Glutamatergic neuron (in vitro differentiated cells): ENCODE measurements around the gene FPGS. TPM values are rescaled to one million over a fixed set of nuclear protein-coding genes. Genes with fewer than 3 reads are reported as not detected.

Experiments
- DNase-seq: peaks from one replicate; pipeline ENCODE4 v3.0.0; 2022
- H3K27ac Mint-ChIP-seq: one replicate; pipeline ENCODE4 v1.8.0; 2020; ENCODE audit warnings: mild to moderate bottlenecking, mixed read lengths, inconsistent platforms; ENCODE audit not compliant: unreplicated experiment
- H3K27me3 Mint-ChIP-seq: one replicate; pipeline ENCODE4 v1.8.0; 2020; ENCODE audit warnings: mild to moderate bottlenecking, moderate library complexity, mixed read lengths, inconsistent platforms; ENCODE audit not compliant: unreplicated experiment
- H3K36me3 Mint-ChIP-seq: one replicate; pipeline ENCODE4 v1.8.0; 2020; ENCODE audit warnings: mild to moderate bottlenecking, mixed read lengths, inconsistent platforms; ENCODE audit not compliant: unreplicated experiment
- H3K4me1 Mint-ChIP-seq: one replicate; pipeline ENCODE4 v1.8.0; 2020; ENCODE audit warnings: mild to moderate bottlenecking, low read depth, mixed read lengths, inconsistent platforms; ENCODE audit not compliant: unreplicated experiment
- H3K4me3 Mint-ChIP-seq: one replicate; pipeline ENCODE4 v1.8.0; 2020; ENCODE audit warnings: mild to moderate bottlenecking, mixed read lengths, inconsistent platforms; ENCODE audit not compliant: unreplicated experiment
- H3K9me3 Mint-ChIP-seq: one replicate; pipeline ENCODE4 v1.8.0; 2020; ENCODE audit warnings: mild to moderate bottlenecking, moderate library complexity, mixed read lengths, inconsistent platforms; ENCODE audit not compliant: unreplicated experiment
- CTCF ChIP-seq: fragments of 200-600 bp; sonication (generic); IDR thresholded peaks from one replicate; pipeline ENCODE4 v1.5.0; 2021; ENCODE audit not compliant: partially characterized antibody, unreplicated experiment
- total RNA-seq: library from RNA; stranded (reverse); fragmentation: NEBNext Ultra II Directional; extraction: Animal tissue kit (Norgen Biotek cat#: 25700); gene quantifications from one replicate; pipeline ENCODE4 v1.2.1, GENCODE V29; 2021; ENCODE audit not compliant: unreplicated experiment

Gene FPGS
- total RNA-seq, 1 donor from 2014 or later: 44.2 TPM

- Mint-ChIP-seq H3K4me1 (peaks cover 3% of the 10 kb centered on the region), H3K9me3 (peaks cover 3% of the 10 kb centered on the region), H3K27ac (no peak overlapping the region), H3K36me3 (no peaks in the 10 kb centered on the region), H3K27me3 (peaks cover 3% of the 10 kb centered on the region), H3K4me3 (no peak overlapping the region)
- DNase-seq: no peak
- TF ChIP-seq CTCF: no peak
These were observed 53.5 kb downstream of the FPGS start for GRCh38 chr9:127856094-127856728.

GRCh38 chr9:127856729-127857116 lies 54.0 kb downstream of the FPGS start:
- no peak for DNase-seq
- Mint-ChIP-seq H3K27me3 (peaks cover 3% of the 10 kb centered on the region), H3K9me3 (peaks cover 3% of the 10 kb centered on the region), H3K27ac (no peak overlapping the region), H3K4me1 (peaks cover 3% of the 10 kb centered on the region), H3K4me3 (no peak overlapping the region), H3K36me3 (no peaks in the 10 kb centered on the region)
- no peak for TF ChIP-seq CTCF

- no peak for TF ChIP-seq CTCF
- Mint-ChIP-seq H3K27me3 (peaks cover 3% of the 10 kb centered on the region), H3K4me1 (peaks cover 3% of the 10 kb centered on the region), H3K4me3 (no peak overlapping the region), H3K27ac (no peak overlapping the region), H3K36me3 (no peaks in the 10 kb centered on the region), H3K9me3 (peaks cover 3% of the 10 kb centered on the region)
- DNase-seq: no peak
These were observed 54.6 kb downstream of the FPGS start for GRCh38 chr9:127857278-127857677.

GRCh38 chr9:127858041-127858512 lies 55.4 kb downstream of the FPGS start:
- Mint-ChIP-seq H3K27me3 (peaks cover 3% of the 10 kb centered on the region), H3K36me3 (no peaks in the 10 kb centered on the region), H3K4me3 (no peak overlapping the region), H3K4me1 (peaks cover 3% of the 10 kb centered on the region), H3K9me3 (peaks cover 3% of the 10 kb centered on the region), H3K27ac (no peak overlapping the region)
- no peak for DNase-seq
- TF ChIP-seq CTCF: no peak

- Mint-ChIP-seq H3K9me3 (peaks cover 3% of the 10 kb centered on the region), H3K4me1 (peaks cover 3% of the 10 kb centered on the region), H3K4me3 (no peak overlapping the region), H3K36me3 (no peaks in the 10 kb centered on the region), H3K27ac (no peak overlapping the region), H3K27me3 (peaks cover 3% of the 10 kb centered on the region)
- no peak for TF ChIP-seq CTCF
- no peak for DNase-seq
These were observed 57.6 kb downstream of the FPGS start for GRCh38 chr9:127860260-127860659.
